ENCODE measurements around the gene CACNA2D3.

CACNA2D3 gene

GRCh38 chr3:54988302-54988837 is 866.0 kb downstream of the CACNA2D3 start:
- no peak for DNase-seq

- DNase-seq, result no peak
Observed at GRCh38 chr3:54988838-54989630, 866.7 kb downstream of the CACNA2D3 start.

DNA sequence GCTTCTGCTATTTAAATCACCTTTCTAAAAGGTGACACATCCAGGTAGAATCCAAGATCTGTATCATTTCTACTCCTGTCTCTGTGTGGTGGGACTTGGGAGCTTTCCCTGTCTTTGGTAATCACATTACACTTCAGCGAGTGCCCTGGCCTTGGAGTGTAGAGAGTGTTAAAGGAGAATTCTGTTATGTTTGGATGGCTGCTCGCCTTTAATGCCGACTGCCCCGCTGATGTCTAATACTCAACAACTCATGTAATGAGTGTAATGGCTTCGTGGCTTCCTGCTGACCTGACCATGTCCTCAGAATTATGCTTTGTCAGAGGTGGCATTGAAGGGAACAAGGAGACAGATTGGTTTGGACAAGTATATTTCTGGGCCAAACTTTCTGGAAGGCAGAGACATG is 871.8 kb downstream of the CACNA2D3 start:
- DNase-seq, result no peak

DNA sequence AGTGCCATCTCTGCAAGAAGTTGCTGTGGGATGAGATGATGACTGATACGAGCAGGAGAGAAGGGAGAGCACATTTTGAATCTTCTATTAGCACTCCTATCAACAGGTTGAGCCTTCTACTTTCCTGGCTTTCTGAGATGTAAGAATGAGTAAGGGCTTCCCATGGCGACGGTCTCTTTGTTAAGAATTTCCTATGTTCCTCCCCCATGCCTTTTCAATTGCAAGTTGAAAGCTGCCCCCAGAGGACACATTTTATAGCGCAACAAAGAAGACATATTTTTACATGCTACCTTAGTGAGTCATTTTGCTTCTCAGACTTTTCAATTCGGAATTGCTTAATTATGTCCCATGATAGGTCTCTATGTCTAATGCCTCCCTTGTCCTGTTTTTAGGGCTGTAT is 876.8 kb downstream of the CACNA2D3 start:
- no peak for DNase-seq

DNA sequence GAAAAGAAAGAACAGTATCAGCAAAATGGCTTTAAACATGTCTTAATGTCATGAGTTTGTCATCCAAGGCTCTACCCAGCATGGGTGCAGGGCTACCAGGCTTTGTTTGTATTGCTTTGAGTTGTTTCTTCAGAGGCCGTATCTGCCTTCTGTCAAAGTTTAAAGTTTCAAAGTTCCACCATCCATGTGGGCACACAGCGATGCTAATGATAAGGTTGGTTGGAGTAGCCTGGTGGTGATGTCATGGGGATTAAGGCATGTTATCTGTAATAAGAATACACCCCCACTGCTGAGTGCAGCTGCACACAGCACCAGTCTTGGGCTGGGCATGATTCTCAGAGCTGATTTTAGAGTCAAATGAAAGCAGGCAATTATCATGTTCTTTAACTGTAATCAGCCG is 877.5 kb downstream of the CACNA2D3 start:
- DNase-seq, result no peak

DNA sequence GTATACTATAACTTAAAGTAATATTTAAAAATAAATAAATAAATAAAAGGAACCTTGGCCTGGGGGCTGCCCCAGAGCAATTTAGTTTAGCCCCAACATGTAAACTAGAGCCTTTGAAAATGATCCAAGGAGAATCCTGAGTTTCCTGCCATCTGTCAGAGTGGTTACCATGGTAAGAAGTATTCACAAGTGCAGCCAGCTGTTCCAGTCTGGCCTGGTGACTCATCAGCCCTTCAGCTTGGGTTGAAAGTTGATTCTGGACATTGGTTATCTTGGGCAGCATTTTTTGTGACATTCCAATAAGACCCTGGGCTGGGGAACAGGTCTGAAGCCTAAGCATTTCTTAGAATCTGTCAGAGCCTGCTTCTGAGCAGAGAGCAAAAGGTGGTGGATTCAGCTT is 878.2 kb downstream of the CACNA2D3 start:
- DNase-seq, result no peak

GRCh38 chr3:55000953-55001352 is 878.6 kb downstream of the CACNA2D3 start:
- no peak for DNase-seq

- DNase-seq, result no peak
Observed at GRCh38 chr3:55002416-55002930, 880.1 kb downstream of the CACNA2D3 start.

DNA sequence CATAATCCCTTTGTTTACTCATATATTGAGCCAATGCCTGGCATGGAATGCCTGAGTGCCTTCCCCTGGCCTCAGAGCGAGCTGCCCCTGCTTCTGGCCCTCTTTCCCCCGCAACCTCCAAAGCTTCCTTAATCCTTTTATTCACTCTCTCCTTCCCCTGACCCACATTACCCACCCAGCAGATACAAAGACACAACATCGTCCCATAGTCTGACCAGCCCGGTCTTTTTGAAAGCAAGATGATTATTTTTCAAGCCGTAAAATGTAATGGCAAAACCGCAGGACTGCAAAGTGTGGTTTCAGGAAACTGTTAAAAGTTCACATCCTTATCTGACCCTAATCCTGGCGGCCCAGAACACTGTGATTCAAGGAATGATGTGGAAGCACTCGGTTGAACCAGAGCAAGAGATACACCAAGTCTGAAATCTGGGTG is 883.9 kb downstream of the CACNA2D3 start:
- DNase-seq, result no peak

GRCh38 chr3:55007971-55008370 is 885.6 kb downstream of the CACNA2D3 start:
- DNase-seq, result no peak

DNA sequence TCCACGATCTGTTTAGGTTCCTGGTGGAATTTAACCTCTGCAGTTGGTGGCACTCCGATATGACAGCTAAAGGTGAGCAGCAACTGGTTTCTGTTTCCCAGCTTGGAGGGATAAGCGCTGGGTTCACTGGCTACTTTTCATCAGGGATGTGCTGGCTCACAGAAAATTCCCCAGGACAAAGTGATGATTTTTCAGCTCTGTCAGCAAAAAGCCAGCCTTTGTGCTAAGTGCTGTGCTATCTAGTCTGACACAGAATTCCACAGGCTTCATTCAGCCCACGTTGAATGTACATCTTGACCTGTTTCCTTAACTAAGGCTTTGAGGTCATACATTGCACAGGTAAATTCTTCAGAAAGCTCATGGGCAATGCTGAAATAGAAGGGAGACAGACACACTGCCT is 887.0 kb downstream of the CACNA2D3 start:
- DNase-seq, result no peak

GRCh38 chr3:55012091-55012490 is 889.7 kb downstream of the CACNA2D3 start:
- DNase-seq, result no peak

GRCh38 chr3:55013145-55013925 is 891.0 kb downstream of the CACNA2D3 start:
- DNase-seq, result no peak

GRCh38 chr3:55014081-55014480 is 891.7 kb downstream of the CACNA2D3 start:
- no peak for DNase-seq

GRCh38 chr3:55014906-55015305 is 892.6 kb downstream of the CACNA2D3 start:
- DNase-seq, result no peak

GRCh38 chr3:55017876-55018275 is 895.5 kb downstream of the CACNA2D3 start:
- DNase-seq, result no peak

- no peak for DNase-seq
Observed at GRCh38 chr3:55030938-55031337, 908.6 kb downstream of the CACNA2D3 start.

GRCh38 chr3:55036883-55037577 is 914.7 kb downstream of the CACNA2D3 start:
- DNase-seq, result no peak

GRCh38 chr3:55042591-55042990 is 920.2 kb downstream of the CACNA2D3 start:
- DNase-seq, result no peak

DNA sequence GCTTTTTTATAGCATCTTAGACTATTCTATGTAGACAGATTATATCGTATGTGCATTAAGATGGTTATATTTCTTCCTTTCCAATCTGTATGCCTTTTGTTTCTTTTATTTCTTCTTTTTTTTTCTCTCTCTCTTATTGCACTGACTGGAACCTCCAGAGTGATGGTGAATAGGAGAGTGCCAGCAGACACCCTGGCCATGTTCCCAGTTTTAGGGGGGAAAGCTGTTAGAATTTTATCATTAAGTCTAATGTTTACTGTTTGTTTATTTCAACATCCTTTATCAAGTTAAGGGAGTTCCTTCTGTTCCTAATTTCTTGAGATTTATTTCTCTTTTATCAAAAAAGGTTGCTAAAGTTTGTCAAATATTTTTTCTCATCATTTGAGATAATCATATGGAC is 922.1 kb downstream of the CACNA2D3 start:
- no peak for DNase-seq

DNA sequence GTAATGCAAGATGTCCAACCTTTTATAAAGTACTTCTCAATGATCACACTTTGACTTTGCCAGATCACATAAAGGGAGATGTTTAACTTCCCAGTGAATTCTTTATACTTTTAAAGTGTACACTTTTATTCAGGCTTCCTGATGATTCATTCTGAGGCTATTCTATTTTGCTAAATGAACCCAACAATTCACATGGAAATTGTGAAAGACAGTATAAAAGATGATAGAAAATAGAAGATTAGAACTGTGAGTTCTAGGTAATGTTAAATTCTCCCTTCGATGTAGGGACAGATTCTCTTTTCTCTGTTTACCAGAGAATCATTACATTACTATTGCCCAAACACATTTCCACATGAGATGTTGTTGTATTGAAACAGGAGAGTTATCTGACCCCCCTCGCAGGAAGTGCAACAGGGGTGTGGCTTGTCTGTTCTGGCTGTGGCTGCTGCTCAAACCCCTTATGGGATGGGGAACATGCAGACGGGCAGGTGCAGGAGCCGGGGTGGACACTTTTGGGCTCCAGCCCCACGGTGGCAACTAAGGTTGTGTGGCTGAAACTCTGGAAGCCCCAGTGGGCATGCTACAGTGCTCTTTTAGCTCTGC is 936.8 kb downstream of the CACNA2D3 start:
- DNase-seq, result no peak

GRCh38 chr3:55060896-55061719 is 938.8 kb downstream of the CACNA2D3 start:
- no peak for DNase-seq

Measured in CD4-positive, alpha-beta T cell treated with Interleukin-4 for 1 hour (primary cell).